Brain pericyte (primary cell): ENCODE measurements around the gene PRSS36.
"Not testable (repeated sequence)": the region's sequence is repeated elsewhere in the genome, so short reads cannot be mapped to it uniquely, and the experiment has no call there.

Experiments
- DNase-seq: peaks from one replicate; pipeline ENCODE4 v3.0.0-alpha.2; 2012; ENCODE audit warnings: low read depth, low spot score

The PRSS36 gene

GRCh38 chr16:31149894-31150890, at the start of gene PRSS36:
TSS of gene PRSS36 (minus strand) at chr16:31150066. CDS start at chr16:31150035, 31 bp downstream.
- no peak for DNase-seq

- no peak for DNase-seq
These were observed 49.7 kb upstream of the PRSS36 start for GRCh38 chr16:31199430-31200041.

- no peak for DNase-seq
These were observed 48.5 kb upstream of the PRSS36 start for GRCh38 chr16:31198207-31198882.

GRCh38 chr16:31196324-31197088, 46.6 kb upstream of the PRSS36 start:
- no peak for DNase-seq

GRCh38 chr16:31195861-31196260, 46.0 kb upstream of the PRSS36 start:
- DNase-seq = not testable (repeated sequence)

- DNase-seq = no peak
These were observed 45.0 kb upstream of the PRSS36 start for GRCh38 chr16:31194898-31195297.

GRCh38 chr16:31193874-31194273, 44.0 kb upstream of the PRSS36 start:
- DNase-seq = no peak

GRCh38 chr16:31192856-31193642, 43.2 kb upstream of the PRSS36 start:
- no peak for DNase-seq

GRCh38 chr16:31191697-31192428, 42.0 kb upstream of the PRSS36 start:
- DNase-seq = no peak

GRCh38 chr16:31190818-31191444, 41.1 kb upstream of the PRSS36 start:
- DNase-seq = no peak

GRCh38 chr16:31190061-31190460, 40.2 kb upstream of the PRSS36 start:
- DNase-seq = no peak

GRCh38 chr16:31189412-31189778, 39.5 kb upstream of the PRSS36 start:
- DNase-seq = no peak

GRCh38 chr16:31188450-31189411, 38.9 kb upstream of the PRSS36 start:
- DNase-seq = no peak

GRCh38 chr16:31187808-31188189, 37.9 kb upstream of the PRSS36 start:
- DNase-seq = no peak

- DNase-seq = no peak
These were observed 37.3 kb upstream of the PRSS36 start for GRCh38 chr16:31186930-31187807.

GRCh38 chr16:31186176-31186575, 36.3 kb upstream of the PRSS36 start:
- no peak for DNase-seq

GRCh38 chr16:31185339-31185738, 35.5 kb upstream of the PRSS36 start:
- no peak for DNase-seq
